Kidney tubule cell (primary cell): ENCODE results near the gene ARHGEF28.
A peak's percentile ranks its signal among the peaks of the same experiment; 100 is the strongest.

Experiments
- DNase-seq: peaks from one replicate; pipeline ENCODE4 v3.0.0-alpha.2; 2018; ENCODE audit warnings: low spot score

The ARHGEF28 gene

DNA sequence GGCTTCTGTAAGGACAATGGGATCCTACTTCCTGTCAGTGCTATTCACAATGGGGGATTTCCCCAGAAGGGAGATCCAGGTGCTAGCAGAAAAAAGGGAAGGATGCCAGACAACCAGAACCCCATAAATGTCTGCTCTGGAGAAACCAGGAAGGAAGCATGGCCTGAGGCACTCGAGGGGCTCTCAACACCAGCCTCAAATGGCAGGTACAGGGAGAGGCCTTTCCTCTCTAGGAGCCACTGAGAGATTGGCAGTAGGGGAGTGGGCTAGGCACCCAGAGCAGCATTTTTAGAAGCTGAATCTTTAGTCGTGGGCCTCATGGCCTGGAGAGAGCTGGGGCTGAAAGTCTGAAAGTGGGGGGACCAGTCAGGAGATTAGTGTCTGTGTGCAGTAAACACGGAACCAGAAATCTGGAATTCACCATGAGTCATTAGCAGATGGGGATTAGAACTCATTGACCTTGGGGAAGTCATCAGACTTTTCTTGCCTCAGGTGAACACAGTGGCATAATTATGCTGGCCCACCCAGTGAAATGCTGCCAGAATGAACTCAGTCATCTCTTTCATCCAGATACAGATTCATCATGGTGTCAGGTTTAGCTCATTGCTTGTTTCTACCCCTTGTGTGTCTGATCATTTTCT, 28.3 kb downstream of the ARHGEF28 start:
- DNase-seq = peak; percentile 85

GRCh38 chr5:73654819-73655318, 28.9 kb downstream of the ARHGEF28 start:
- no peak for DNase-seq

DNA sequence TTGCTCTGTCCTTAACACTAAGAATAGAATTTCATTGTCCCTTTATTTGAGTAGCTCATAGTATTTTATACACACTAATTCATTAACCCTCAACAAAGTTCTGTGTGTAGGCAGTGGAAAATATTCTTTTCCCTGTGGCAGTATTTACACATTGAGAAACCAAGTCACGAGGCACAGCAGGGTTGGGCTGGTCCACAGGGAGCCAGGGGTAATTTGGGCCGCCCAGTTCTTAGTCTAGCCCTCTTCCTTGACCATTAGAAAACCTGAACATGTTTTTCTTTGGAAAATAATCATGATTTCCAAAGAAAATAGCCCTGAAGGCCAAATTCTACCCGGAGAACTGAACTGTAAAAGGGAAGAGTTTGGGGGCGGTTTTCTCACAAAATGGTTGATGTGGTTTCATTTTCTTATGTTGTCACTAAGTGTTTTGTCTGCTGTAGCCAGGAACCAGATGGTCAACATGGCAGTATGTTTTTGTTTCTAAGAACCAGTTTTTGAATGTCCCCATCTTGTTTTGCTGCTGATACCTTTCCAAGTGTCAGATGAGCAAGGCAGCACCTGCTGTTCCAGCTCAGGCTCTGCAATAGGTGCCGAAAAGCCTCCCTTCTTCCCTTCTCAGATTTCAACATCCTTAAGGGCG, 29.6 kb downstream of the ARHGEF28 start:
- DNase-seq = no peak

GRCh38 chr5:73661753-73662152, 35.8 kb downstream of the ARHGEF28 start:
- no peak for DNase-seq

GRCh38 chr5:73663161-73663859, 37.3 kb downstream of the ARHGEF28 start:
- DNase-seq = no peak

- peak; percentile 73 for DNase-seq
Measured at GRCh38 chr5:73663860-73664240, 37.9 kb downstream of the ARHGEF28 start.

GRCh38 chr5:73664796-73665195, 38.8 kb downstream of the ARHGEF28 start:
- no peak for DNase-seq

DNA sequence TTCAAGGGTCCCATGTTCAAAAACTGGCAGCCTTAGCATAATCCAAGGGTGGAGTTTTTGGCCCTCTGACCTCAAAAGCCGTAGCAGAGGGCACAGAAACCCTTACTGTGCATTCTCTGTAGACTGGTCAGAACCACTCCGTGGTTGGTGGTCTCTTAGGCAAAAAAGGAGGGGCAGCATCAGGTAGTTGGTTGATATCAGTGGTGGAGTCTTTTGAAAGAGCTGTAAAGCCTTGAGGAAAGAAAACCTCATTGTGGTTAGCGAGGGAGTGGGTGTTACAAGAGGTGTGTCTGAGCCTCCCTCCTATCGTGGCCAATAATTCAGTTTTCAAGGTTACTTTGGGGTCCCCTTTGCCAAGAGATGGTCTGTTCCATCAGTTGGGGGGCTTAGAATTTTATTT, 40.9 kb downstream of the ARHGEF28 start:
- no peak for DNase-seq

GRCh38 chr5:73668017-73668416, 42.0 kb downstream of the ARHGEF28 start:
- no peak for DNase-seq

DNA sequence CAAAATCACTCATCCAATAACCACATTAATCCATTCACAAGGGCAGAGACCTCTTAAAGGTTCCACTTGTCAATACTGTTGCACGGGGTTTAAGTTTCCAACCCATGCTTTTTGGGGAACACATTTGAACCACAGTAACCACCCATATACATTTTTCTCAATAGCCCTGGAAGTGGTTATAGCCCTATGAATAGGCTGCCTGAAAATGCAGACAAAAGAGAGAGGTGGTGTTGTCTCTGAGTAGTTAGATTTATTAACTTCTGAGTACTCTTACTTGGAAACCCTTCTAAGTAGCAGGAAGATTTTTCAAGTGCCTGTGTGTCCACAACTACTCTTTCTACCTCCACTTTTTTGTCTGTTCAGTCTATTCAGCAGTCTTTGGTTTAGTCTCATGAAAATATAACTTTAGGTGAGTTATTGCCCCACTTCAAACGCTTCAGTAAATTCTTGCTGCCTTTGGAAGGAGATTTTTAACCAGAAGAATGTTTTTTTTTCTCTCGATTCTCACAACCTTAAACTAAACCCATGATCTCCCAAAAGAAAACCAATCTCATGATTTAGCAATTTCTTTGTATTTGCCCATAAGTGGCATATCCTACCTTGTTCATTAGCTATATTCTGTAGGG, 42.6 kb downstream of the ARHGEF28 start:
- no peak for DNase-seq

- no peak for DNase-seq
Measured at GRCh38 chr5:73670731-73671130, 44.7 kb downstream of the ARHGEF28 start.

DNA sequence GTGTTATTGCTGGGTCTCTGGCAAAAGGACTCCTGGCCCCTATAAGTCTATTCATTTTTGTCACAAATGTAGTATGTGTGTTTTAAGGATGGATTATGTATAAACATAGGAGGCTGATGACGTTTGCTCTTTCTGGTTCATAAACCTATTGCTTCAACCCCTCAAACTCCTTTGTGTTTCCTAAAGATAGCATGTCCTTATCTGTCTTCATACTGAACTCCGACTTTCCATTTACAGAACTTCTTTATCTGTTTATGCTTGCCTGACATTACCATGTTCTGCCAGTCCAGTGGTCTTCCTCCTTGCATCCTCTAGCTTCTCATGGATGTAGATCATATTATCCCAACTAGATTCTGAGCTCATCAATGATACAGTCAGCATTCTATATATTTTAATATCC, 46.1 kb downstream of the ARHGEF28 start:
- DNase-seq = no peak

- peak; percentile 60 for DNase-seq
Measured at GRCh38 chr5:73673161-73673591, 47.2 kb downstream of the ARHGEF28 start.

GRCh38 chr5:73674669-73675004, 48.6 kb downstream of the ARHGEF28 start:
- peak; percentile 9 for DNase-seq

DNA sequence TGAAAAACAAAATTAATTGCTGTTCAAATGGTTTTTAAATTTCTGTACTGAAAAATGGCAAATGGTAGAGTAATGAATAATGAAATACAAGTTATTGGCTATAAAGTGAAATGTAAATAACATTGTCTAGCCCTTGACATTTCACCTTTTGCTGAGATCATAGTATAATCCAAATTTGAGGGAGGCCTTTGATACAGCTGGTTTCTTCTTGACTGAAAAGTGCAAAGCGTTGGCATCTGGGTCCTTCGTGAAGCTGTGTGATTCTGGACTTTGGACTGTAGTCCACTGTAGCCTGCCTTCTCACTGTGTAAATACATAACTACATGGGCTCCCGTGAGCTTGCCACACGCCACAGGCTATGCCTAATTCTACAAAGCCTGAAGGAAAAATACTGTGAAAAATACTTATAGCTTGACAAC, 52.3 kb downstream of the ARHGEF28 start:
- DNase-seq = peak; percentile 25

GRCh38 chr5:73678807-73679206, 52.8 kb downstream of the ARHGEF28 start:
- DNase-seq = no peak

GRCh38 chr5:73682176-73682575, 56.2 kb downstream of the ARHGEF28 start:
- DNase-seq = no peak

- no peak for DNase-seq
Measured at GRCh38 chr5:73684691-73685090, 58.7 kb downstream of the ARHGEF28 start.

GRCh38 chr5:73686912-73687311, 60.9 kb downstream of the ARHGEF28 start:
- DNase-seq = no peak

DNA sequence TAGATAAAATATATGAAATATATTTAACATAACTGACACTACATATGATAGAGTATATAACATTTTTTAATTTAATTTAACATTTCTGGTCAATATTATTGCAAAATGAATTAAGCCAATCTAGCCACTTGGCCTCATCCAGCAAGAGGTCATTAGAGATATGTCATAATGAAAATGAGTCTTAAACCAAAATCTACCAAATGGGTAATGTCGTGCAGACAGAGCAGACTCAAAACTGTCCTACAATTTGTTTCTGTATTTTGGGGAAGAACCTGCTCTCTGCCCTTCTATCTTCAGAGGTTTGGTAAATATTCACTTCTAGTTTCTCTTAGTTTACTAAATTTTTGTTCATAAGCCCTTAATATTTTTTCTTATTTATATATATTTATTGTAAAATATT, 61.4 kb downstream of the ARHGEF28 start:
- DNase-seq = no peak

- no peak for DNase-seq
Measured at GRCh38 chr5:73690015-73690414, 64.0 kb downstream of the ARHGEF28 start.

DNA sequence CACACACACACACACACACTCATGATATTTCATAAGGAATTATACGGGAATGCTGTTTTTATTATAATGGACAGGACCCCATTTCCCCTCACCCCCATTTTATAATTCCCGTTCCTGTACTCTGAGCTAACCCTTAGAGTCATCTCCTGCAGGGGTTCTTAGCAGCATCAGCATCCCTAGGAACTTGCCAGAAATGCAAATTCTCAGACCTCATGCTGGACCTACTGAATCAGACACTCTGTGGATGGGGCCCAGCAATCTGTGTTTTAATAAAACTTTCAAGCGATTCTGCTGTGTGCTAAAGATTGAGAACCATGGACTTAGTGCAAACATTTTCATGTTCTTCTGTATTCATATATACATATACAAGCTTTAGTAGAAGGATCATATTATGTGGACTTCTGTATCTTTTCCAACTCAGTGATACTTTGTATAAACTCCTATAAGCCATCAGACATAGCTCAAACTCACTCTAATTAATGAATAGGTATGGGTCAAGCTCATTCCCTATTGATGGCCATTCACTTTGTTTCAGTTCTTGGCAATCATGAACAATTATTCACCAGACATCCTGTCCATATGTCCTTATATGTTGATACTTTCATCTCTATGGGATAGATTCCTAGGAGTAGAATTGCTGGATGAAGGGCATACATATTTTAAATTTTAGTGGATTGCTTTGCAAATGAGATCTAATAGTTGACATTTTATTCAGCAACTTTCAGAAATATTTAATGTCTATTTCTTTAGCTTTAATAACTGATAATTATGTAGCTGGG, 65.5 kb downstream of the ARHGEF28 start:
- DNase-seq = no peak
